Measurements from ENCODE around the gene SOST.

DNA sequence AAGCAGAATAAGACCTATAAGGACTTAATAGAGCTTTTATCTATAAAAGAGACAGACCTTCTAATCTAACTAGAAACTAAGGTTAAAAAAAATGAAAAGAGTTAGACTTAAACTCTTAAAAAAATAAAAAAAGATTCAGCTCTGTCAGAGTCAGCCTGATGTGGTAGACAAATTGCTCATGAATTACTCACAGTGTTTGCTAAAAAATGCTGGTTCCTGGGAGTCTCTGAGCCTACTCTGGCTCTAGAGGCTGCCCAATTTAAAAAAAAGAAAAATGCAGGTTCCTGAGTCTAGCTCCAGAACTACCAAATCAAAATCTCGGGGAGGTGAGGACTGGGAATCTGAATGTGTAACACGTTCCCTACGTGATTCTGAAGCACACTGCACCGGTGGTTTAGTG lies 18.1 kb downstream of the SOST start:
- TF ChIP-seq CTCF (IDR thresholded peaks at IDR 0.05; ENCODE audit: insufficient read depth, low read length, poor library complexity, severe bottlenecking) (no peak), EZH2phosphoT487 (conservative IDR thresholded peaks at IDR 0.05; ENCODE audit: low read length) (no peak)
